ENCODE data around the gene SPINK8. TPM values are rescaled to one million over a fixed set of nuclear protein-coding genes. Genes with fewer than 3 reads are reported as not detected.

SPINK8 gene
- polyA plus RNA-seq, 3 donors = not detected

GRCh38 chr3:48294611-48295263 lies 38.7 kb downstream of the SPINK8 start:
- peaks cover 50 to 73% of the 10 kb centered on the region in 2 donors for H3K36me3 ChIP-seq (replicated peaks in 1 of 2; ENCODE audit: control insufficient read depth in 1 of 2, insufficient read depth in 2 of 2, low read length in 2 of 2)
- no peak overlapping the region for H3K27ac ChIP-seq (ENCODE audit: low read depth in 1 of 2, low read length in 2 of 2)
- H3K36me3 Mint-ChIP-seq = peaks cover 62 to 67% of the 10 kb centered on the region in 2 donors

GRCh38 chr3:48289659-48290058 lies 43.8 kb downstream of the SPINK8 start:
- Histone ChIP-seq H3K27ac (ENCODE audit: low read depth in 1 of 2, low read length in 2 of 2) (no peak overlapping the region), H3K9ac (ENCODE audit: insufficient read depth, low read length, poor library complexity, severe bottlenecking) (no peak overlapping the region), H3K36me3 (replicated peaks in 1 of 2; ENCODE audit: control insufficient read depth in 1 of 2, insufficient read depth in 2 of 2, low read length in 2 of 2) (peaks cover 16 to 44% of the 10 kb centered on the region in 2 donors), H3K4me1 (ENCODE audit: control insufficient read depth in 1 of 2, insufficient read depth in 2 of 2, low read length in 2 of 2) (no peaks in the 10 kb centered on the region), H3K4me3 (replicated peaks in 1 of 3; ENCODE audit: low read depth in 2 of 3, low read length in 3 of 3) (no peak overlapping the region), H3K9me3 (replicated peaks in 1 of 2; ENCODE audit: control insufficient read depth in 1 of 2, insufficient read depth in 1 of 2, low read length in 2 of 2) (no peaks in the 10 kb centered on the region), H3K27me3 (ENCODE audit: control insufficient read depth in 2 of 2, insufficient read depth in 2 of 2, low read length in 2 of 2) (no peaks in the 10 kb centered on the region), H2AFZ (ENCODE audit: insufficient read depth, low read depth, low read length, poor library complexity, severe bottlenecking) (no peak overlapping the region), H4K20me1 (ENCODE audit: insufficient read depth, low read length) (no peaks in the 10 kb centered on the region), H3K79me2 (ENCODE audit: insufficient read depth, low read length) (no peaks in the 10 kb centered on the region), H3K4me2 (replicated peaks; ENCODE audit: extremely low read depth, low read length, poor library complexity, severe bottlenecking) (no peak overlapping the region)
- intact Hi-C loops (cut with micrococcal nuclease) = no loop called here
- Mint-ChIP-seq H3K36me3 (peaks cover 43 to 46% of the 10 kb centered on the region in 2 donors), H3K4me1 (peaks cover 2% of the 10 kb centered on the region), H3K9me3 (peaks cover 0 to 5% (median 0%) of the 10 kb centered on the region in 7 donors), H3K27me3 (ENCODE audit: low read depth in 3 of 3) (no peaks in the 10 kb centered on the region), H3K27ac (peak overlapping the region in 1 of 7 donors; percentile 23), H3K4me3 (no peak overlapping the region)
- no peak for DNase-seq
- no CpG with 5 or more reads among the region's 1 CpG for WGBS (ENCODE audit: insufficient coverage)
- TF ChIP-seq CTCF (IDR thresholded peaks at IDR 0.05) = no peak

More at GRCh38 chr3:48294611-48295263, 38.7 kb downstream of the SPINK8 start:
- Histone ChIP-seq H3K9ac (ENCODE audit: insufficient read depth, low read length, poor library complexity, severe bottlenecking) (no peak overlapping the region), H3K79me2 (ENCODE audit: insufficient read depth, low read length) (peaks cover 13% of the 10 kb centered on the region), H3K4me3 (replicated peaks in 1 of 3; ENCODE audit: low read depth in 2 of 3, low read length in 3 of 3) (no peak overlapping the region), H4K20me1 (ENCODE audit: insufficient read depth, low read length) (no peaks in the 10 kb centered on the region), H2AFZ (ENCODE audit: insufficient read depth, low read depth, low read length, poor library complexity, severe bottlenecking) (no peak overlapping the region), H3K4me1 (ENCODE audit: control insufficient read depth in 1 of 2, insufficient read depth in 2 of 2, low read length in 2 of 2) (peaks cover 1% of the 10 kb centered on the region in 2 donors), H3K4me2 (replicated peaks; ENCODE audit: extremely low read depth, low read length, poor library complexity, severe bottlenecking) (no peak overlapping the region), H3K27me3 (ENCODE audit: control insufficient read depth in 2 of 2, insufficient read depth in 2 of 2, low read length in 2 of 2) (no peaks in the 10 kb centered on the region), H3K9me3 (replicated peaks in 1 of 2; ENCODE audit: control insufficient read depth in 1 of 2, insufficient read depth in 1 of 2, low read length in 2 of 2) (no peaks in the 10 kb centered on the region)
- Mint-ChIP-seq H3K9me3 (peaks cover 0 to 2% (median 0%) of the 10 kb centered on the region in 7 donors), H3K27me3 (ENCODE audit: low read depth in 3 of 3) (no peaks in the 10 kb centered on the region), H3K4me3 (no peak overlapping the region), H3K27ac (no peak overlapping the region), H3K4me1 (peaks cover 4% of the 10 kb centered on the region)
- DNase-seq = no peak
- WGBS (ENCODE audit: insufficient coverage) = 98% methylated on average over 9 of the region's 12 CpGs
- intact Hi-C loops (cut with micrococcal nuclease) = no loop called here
- TF ChIP-seq CTCF (IDR thresholded peaks at IDR 0.05) = no peak
